HG02623 (cell line): ENCODE data around the gene SPAG16.
"Not testable (repeated sequence)": the region's sequence is repeated elsewhere in the genome, so short reads cannot be mapped to it uniquely, and the experiment has no call there.

ENCODE experiments used
- ATAC-seq: cut with Tn5 transposase; IDR thresholded peaks from one replicate; pipeline ENCODE4 v1.9.1; 2021; ENCODE audit warnings: moderate library complexity; ENCODE audit not compliant: unreplicated experiment

SPAG16 gene

GRCh38 chr2:213407027-213407426, 122.8 kb downstream of the SPAG16 start:
- not testable (repeated sequence) for ATAC-seq

GRCh38 chr2:213408426-213409070, 124.3 kb downstream of the SPAG16 start:
- not testable (repeated sequence) for ATAC-seq

- not testable (repeated sequence) for ATAC-seq
Measured at GRCh38 chr2:213410687-213411086, 126.4 kb downstream of the SPAG16 start.

- no peak for ATAC-seq
Measured at GRCh38 chr2:213411582-213412289, 127.5 kb downstream of the SPAG16 start.

- ATAC-seq, result no peak
Measured at GRCh38 chr2:213415093-213415492, 130.8 kb downstream of the SPAG16 start.

GRCh38 chr2:213416832-213417231, 132.6 kb downstream of the SPAG16 start:
- no peak for ATAC-seq

GRCh38 chr2:213419980-213420379, 135.7 kb downstream of the SPAG16 start:
- ATAC-seq, result no peak

- ATAC-seq, result no peak
Measured at GRCh38 chr2:213420828-213421385, 136.6 kb downstream of the SPAG16 start.

- no peak for ATAC-seq
Measured at GRCh38 chr2:213422211-213422610, 137.9 kb downstream of the SPAG16 start.

GRCh38 chr2:213425618-213426017, 141.4 kb downstream of the SPAG16 start:
- ATAC-seq, result no peak

- ATAC-seq, result no peak
Measured at GRCh38 chr2:213429516-213429915, 145.3 kb downstream of the SPAG16 start.

GRCh38 chr2:213443921-213444320, 159.7 kb downstream of the SPAG16 start:
- no peak for ATAC-seq

- ATAC-seq, result no peak
Measured at GRCh38 chr2:213451542-213452239, 167.4 kb downstream of the SPAG16 start.

GRCh38 chr2:213455316-213456008, 171.2 kb downstream of the SPAG16 start:
- no peak for ATAC-seq

GRCh38 chr2:213475433-213475832, 191.2 kb downstream of the SPAG16 start:
- ATAC-seq, result no peak

- no peak for ATAC-seq
Measured at GRCh38 chr2:213476641-213477040, 192.4 kb downstream of the SPAG16 start.

- no peak for ATAC-seq
Measured at GRCh38 chr2:213490087-213490486, 205.8 kb downstream of the SPAG16 start.

GRCh38 chr2:213491376-213491775, 207.1 kb downstream of the SPAG16 start:
- no peak for ATAC-seq

GRCh38 chr2:213496226-213496625, 212.0 kb downstream of the SPAG16 start:
- ATAC-seq, result no peak

- no peak for ATAC-seq
Measured at GRCh38 chr2:213500881-213501280, 216.6 kb downstream of the SPAG16 start.

GRCh38 chr2:213524164-213524563, 239.9 kb downstream of the SPAG16 start:
- ATAC-seq, result no peak
